Activated gamma-delta T cell treated with Interleukin-2 at 50 U/mL for 16 hours (primary cell): ENCODE data around the gene OR2AK2.

Experiments
- DNase-seq: peaks from one replicate; pipeline ENCODE4 v3.0.0-alpha.2; 2020

The OR2AK2 gene, protein sequence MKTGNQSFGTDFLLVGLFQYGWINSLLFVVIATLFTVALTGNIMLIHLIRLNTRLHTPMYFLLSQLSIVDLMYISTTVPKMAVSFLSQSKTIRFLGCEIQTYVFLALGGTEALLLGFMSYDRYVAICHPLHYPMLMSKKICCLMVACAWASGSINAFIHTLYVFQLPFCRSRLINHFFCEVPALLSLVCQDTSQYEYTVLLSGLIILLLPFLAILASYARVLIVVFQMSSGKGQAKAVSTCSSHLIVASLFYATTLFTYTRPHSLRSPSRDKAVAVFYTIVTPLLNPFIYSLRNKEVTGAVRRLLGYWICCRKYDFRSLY

DNA sequence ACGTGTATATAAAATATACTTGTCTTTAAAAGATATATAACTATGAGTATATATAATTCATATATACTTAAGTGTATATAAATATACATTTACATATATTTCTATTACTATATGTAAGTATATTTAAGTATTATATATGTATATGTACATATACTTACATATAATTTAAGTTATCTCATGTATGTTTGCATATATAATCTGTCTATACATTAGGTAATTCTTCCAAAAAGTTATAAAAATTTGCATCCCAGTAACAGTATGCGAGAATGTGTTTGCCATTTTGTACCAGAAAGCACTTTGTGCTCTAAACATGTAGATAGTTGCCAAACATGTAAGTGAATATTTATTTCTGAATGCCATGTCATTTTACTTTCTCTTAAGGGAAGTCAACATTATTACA, at the start of gene OR2AK2:
Gene OR2AK2 (plus strand): TSS at position 301 of the 400 bp plus-strand sequence. CDS start 144 bp downstream, outside the sequence.
- no peak for DNase-seq

DNA sequence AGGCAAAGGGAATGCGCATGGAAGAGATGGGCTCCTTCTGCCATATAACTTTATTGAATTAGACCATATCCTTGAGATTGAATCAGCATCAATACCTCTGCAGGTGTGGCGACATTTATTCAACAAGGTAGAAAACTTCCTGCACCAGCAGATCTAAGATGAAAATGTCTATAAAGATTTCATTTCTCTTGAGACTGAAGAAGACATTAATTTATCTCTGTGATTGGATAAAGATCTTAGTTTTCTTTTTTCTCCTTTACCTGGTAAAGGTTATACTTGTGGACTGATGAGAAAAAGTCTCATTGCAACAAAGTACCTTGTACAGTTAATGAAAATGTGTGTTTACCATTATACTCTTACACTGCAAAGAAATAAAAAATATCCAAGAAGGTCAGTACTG, 45.1 kb upstream of the OR2AK2 start, which contains the start of gene OR2T8:
Gene OR2T8 (plus strand): TSS at position 301 of the 400 bp plus-strand sequence. CDS start 766 bp downstream, outside the sequence.
- DNase-seq: no peak

DNA sequence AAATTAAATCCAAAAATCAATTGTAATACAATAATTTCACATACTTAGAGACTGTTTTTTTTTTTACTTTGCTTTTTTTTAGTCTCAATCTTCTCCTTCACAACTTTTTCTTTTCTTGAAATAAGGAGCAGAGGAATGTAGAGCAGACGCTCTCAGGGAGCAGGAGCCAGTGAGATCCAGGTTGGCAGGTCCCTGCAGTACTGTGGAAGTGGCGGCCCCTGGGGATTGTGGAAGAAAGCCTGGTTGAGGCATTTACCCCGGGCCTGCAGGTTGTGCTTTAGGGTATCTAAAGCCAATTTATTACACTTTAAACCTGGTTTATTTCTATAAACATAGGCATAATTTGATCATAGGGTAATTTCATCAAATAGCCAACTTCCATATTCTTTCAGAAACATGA, 41.1 kb upstream of the OR2AK2 start:
- DNase-seq: no peak

DNA sequence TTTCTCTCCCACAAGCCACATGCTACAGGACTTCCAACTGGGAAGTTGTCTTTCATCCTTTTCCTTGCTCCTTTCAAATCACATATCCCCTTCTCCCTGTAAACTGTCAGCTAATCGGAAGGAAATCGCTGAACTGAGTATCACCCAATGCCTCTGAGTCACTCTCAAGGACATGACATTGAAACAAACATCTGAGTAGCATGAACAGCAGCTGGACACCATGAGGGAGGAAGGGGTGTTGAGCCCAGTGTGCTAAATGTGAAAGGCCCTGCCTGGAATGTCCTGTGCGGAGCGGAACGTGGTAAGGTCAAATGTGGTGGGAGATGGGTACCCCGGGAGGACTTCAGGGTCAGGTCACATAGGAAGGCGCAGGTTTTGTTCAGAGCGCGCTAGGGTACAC, 40.2 kb upstream of the OR2AK2 start, which contains the start of gene OR2AJ1:
Gene OR2AJ1 (plus strand): TSS at position 22 of the 400 bp plus-strand sequence. CDS start 8,880 bp downstream, outside the sequence.
- no peak for DNase-seq

DNA sequence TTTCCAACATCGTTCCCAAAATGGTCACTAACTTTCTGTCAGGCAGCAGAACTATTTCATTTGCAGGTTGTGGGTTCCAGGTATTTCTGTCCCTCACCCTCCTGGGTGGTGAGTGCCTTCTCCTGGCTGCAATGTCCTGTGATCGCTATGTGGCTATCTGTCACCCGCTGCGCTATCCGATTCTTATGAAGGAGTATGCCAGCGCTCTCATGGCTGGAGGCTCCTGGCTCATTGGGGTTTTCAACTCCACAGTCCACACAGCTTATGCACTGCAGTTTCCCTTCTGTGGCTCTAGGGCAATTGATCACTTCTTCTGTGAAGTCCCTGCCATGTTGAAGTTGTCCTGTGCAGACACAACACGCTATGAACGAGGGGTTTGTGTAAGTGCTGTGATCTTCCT, 31.0 kb upstream of the OR2AK2 start:
- DNase-seq: no peak

DNA sequence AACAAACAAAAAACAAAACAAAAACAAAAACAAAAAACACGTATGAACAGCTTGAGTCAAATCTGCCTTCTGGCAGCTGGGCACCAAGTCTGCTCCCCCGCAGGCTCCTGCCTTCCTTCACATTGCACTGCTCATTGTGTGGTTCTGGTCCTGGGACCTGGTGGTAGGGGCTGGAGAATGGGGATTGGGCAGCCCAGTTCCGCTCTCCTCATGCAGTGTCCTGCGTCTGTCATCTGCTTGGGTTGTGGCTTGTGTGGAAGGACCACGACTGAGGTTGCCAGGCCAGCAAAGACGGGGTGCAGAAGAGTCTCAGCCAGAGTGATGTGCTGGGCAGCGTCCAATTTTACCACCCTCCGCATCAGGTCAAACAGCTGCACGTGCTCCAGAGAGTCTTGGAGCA, 29.3 kb upstream of the OR2AK2 start:
- DNase-seq: no peak

DNA sequence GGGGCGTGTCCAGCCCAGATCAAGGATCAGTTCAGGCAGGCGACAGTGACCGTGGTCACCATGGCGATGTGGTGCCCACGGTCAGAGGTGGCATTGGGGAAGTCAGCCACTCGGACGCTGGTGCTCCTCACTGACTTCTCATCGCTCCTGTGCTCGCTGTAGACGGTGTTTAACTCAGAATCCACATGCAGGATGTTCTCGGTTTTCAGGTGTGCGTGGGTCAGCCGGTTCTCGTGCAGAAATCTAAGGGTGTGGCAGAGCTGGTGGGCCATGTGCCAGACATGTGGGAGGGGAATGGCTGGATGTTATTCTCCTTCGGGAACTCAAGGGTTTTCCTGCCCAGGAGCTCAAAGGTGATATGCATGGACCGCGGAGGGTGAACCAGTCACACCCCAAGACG, 28.6 kb upstream of the OR2AK2 start:
- DNase-seq: no peak

DNA sequence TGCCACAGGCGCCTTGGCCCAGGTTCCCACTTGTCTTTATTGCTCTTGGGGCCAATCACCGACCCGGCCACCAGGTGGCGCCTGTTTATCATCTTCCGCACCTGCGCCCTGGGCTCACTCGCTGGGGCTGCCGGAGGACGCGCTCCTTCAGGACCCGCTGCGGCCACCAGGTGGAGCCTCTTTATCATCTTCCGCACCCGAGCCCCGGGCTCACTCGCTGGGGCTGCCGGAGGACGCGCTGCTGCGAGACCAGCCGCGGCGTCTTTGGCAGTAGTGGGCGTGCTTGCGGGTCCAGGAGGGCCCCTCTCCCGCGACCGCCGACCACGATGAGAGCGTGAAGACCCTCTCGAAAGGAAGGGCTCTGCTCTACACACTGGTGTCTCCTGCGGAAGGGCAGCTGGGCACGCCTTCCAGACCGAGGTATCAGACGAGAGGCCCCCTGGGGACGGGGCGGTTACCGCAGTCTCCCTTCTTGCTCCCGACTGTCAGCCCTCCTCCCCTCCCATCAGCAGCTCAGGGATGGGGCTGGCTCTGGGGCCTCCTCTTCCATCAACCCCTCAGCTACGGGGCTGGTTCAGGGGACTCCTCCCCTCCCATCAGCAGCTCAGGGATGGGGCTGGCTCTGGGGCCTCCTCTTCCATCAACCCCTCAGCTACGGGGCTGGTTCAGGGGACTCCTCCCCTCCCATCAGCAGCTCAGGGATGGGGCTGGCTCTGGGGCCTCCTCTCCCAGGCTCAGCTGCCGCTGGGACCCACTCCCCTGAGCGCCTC, 27.9 kb upstream of the OR2AK2 start:
- DNase-seq: peak; percentile 80

DNA sequence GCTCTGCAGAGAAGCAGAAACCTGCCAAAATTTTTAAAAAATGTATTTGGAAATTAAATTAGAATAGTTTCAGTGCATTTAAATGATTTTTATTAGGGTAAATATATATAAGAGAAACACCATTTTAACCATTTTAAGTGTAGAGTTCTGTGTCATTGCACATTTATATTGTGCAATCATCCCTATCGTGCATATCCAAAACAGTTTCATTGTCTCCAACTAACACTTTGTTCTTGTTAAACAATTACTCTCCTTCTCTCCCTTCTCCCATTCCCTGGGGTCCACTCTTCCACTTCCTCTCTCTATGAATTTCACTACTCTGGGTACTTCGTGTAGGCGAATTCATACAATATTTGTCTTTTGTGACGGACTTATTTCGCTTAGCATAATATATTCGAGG, 22.4 kb upstream of the OR2AK2 start:
- no peak for DNase-seq

DNA sequence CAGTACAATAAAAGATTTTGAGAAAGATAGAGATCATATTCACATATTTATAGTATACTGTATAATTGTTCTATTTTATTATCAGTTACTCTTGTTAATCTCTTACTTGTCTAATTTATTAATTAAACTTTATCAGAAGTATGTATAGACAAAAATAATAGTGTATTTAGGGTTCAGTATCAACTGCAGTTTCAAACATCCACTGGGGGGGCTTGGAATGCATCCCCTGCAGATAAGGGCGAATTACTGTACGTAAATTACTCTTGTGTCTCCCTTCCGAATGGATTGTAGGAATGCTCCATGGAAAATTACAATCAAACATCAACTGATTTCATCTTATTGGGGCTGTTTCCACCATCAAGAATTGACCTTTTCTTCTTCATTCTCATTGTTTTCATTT, 16.5 kb upstream of the OR2AK2 start, which contains the start of gene OR2L8:
Gene OR2L8 (plus strand): TSS at position 301 of the 400 bp plus-strand sequence. CDS start 0 bp downstream, at position 301.
- DNase-seq: no peak

DNA sequence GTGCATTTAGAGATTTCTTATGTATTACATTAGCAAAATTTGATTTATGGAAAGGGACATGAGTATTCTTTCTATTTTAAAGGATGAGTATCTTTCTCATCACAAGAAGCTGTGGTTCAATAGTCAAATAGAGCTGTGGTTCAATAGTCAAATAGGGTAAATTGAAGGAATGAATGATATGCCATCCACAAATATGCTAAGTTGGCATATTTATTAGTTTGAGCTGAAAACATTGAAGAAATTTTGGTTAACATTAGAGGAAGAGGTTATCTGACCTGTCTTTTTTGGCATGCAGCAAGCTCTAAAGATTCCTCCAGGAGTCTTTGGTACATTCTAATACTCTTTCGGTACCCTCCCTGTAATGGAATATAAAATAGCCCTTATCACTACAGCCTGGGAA, 11.6 kb upstream of the OR2AK2 start:
- no peak for DNase-seq

DNA sequence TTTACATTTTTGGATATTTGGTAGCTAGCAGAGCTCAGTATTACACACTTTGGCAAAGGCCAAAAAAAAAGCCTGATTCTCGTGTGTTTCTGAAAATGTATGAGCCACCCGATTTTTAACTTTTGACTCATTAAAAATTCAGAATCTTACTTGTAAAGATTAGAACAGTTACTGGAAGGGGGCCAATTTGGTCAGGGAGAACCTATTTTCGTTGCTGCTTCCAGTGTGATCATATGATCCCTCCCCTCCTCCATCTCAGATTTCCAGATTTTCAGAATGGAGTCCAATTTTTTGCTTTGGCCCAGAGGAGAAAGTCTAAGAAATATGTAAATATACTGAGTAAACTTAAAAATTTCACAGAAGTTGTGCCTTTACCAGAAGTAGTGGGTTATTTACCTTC, 3.2 kb upstream of the OR2AK2 start:
- no peak for DNase-seq

DNA sequence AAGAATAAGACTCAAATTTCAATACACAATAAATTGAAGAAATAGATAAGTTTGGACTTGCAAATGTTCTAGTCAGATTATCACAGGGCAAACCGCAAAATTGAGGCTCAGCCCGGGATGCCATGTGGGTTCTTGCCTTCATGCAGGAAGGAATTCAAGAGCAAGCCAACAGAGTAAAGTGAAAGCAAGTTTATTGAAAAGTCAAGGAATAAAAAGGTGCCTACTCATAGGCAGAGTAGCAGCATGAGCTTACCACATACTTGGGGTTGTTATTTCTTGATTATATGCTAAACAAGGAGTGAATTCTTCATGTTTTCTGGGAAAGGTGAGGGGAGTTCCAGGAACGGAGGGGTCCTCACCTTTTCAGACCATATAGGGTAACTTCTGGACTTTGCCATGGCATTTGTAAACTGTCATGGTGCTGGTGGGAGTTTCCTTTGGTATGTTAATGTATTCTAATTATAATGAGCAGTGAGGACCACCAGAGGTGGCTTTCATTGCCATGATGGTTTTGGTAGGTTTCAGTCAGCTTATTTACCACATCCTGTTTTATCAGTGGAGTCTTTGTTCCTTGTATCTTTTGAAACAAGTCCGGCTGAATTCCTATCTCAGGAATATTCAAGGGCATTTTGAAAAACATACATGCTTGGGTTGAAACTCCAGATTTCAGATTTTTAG, 2.0 kb upstream of the OR2AK2 start:
- DNase-seq: no peak

DNA sequence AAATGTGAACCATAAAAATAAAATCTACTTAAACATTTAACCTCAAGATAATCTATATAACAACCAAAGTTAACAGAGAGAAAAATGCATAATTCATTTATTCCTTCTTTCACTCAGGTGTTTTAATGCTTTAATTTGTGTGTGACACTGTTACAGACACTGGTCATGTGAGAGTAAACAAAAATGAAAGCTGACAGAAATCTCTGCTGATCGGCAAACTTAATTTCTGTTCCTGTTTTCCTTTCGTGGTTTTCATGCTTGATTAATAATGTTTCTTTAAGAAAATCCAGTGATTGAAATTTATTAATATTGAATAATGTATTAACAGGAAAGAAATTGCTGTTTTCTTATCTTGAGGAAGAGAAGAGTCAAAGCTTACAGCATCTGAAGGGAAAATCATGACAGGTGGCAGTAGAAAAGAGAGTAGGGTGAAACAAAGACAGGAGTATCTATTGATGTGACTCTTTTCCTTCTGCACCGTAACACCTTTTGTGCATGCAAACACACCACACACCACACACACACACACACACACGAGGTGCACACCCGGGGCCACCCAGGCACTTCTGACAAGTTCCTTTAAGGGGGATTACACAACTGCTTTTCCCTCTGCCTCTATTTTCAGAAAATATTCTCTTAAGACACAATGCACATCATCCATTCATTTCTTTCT, 1.6 kb downstream of the OR2AK2 start:
- no peak for DNase-seq

DNA sequence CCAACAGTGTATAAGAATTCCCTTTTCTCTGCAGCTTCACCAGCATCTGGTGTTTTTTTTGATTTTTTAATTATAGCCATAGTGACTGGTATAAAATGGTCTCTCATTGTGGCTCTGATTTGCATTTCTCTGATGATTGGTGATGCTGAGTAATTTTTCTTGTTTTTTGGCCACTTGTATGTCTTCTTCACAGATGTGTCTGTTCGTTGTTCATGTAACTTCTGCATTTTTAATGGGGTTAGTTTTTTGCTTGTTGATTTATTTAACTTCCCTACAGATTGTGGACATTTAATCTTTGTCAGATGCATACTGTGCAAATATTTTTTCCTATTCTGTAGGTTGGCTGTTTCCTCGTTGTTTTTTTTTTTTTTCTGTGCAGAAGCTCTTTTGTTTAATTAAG, 28.0 kb downstream of the OR2AK2 start:
- no peak for DNase-seq

DNA sequence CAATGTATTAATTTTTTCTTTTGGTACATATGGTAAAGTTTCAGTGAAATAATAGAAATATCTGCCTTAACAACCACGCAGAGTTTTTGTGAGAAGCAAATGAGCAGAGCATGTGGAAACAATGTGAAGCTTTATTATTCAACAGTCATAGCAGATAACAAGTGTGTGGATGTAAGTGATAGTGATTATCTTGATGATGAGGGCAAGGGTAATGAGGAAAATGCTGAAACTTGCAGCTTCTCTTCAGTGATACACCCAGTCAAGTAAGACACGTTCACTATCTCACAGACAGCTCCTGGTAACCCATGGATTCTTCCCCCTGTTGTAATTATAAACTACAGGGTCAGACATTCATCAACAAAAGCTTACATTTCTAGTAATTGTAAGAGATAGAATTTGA, 33.8 kb downstream of the OR2AK2 start:
- DNase-seq: no peak

DNA sequence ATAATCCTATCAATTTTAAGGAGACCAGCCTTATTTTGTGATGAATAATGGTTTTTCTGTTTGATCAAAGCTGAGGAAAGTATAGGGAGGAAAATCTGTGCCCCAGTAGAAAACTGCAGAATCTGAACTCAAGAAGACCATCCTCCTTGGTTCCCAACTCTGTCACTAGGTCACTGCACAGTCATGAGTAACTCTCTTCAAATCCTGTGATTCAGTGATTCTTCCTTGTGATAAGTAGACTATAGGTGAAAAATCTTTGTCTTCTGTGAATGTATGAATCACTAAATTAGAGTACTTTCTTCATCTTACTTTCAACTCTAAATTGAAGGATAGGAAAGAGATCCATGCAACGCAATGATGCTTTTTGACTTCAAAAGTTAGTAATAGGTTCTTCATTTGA, 35.1 kb downstream of the OR2AK2 start:
- DNase-seq: no peak

DNA sequence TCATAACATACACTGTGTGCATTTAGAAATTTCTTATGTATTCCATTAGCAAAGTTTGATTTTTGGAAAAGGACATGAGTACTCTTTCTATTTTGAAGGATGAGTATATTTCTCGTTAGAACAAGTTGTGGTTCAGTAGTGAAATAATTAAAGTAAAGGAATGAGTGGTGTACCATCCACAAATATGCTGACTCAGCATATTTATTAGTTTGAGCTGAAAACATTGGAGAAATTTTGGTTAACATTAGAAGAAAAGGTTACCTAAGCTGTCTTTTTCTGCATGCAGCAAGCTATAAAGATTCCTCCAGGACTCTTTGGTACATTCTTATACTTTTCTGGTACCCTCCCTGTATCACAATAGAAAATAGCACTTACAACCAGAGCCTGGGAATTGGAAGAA, 42.7 kb downstream of the OR2AK2 start:
- DNase-seq: no peak

DNA sequence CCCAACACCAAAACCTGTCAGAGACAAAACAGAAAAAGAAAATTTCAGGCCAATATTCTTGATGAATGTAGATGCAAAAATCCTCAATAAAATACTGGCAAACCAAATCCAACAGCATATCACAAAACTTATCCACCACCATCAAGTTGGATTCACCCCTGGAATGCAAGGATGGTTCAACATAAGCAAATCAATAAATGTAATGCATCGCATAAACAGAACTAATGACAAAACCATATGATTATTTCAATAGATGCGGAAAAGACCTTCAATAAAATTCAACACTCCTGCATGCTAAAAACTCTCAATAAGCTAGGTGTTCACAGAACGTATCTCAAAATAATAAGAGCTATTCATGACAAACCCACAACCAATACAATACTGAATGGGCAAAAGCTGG, 44.6 kb downstream of the OR2AK2 start:
- no peak for DNase-seq

DNA sequence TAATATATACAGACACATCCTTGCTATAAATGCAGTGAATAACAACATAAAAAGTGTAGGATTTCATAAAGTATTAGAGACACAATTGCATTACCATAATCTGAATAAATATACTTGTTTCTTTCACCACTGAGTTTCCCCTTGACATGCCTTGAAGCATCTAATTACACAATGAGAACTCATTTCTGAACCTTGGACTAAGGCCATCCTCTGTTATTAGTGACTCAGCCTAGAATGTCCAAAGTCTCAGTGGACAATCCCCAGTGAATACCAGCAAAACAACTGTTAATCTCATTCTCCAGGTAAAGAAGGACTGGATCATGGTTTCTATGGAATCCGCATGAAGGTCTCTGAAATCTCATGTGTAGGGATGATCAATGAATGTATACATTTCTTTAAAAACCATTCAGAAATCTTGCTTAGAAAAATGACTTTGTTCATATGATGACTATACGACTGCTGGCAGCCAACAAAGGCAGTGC, 48.2 kb downstream of the OR2AK2 start, which contains the start of gene OR2L5:
Gene OR2L5 (plus strand): TSS at position 432 of the 482 bp plus-strand sequence. CDS start 8,288 bp downstream, outside the sequence.
- no peak for DNase-seq

DNA sequence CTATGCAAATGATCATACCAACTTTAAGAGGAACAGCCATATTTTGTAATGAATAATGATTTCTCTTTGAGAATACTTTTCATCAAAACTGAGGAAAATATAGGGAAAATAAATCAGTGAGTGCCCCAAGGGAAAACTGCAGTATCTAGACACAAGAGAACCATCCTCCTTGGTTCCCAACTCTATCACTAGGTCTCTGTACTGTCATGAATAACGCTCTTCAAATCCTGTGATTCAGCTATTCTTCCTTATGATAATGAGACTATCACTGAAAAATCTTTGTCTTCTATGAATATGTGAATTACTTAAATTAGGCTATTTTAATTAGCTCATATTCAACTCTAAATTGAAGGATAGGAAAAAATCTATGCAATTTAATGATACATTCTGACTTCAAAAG, 50.8 kb downstream of the OR2AK2 start:
- DNase-seq: no peak
